B cell (primary cell): ENCODE measurements around the gene NDUFAB1. TPM values are rescaled to one million over a fixed set of nuclear protein-coding genes. Genes with fewer than 3 reads are reported as not detected.

Experiments used
- ATAC-seq: fragments of 200-7000 bp; cut with Tn5 transposase; one replicate; pipeline ENCODE4 v1.10.0; 2021; ENCODE audit warnings: low read depth, mild to moderate bottlenecking, moderate number of reproducible peaks, moderate library complexity
- CTCF ChIA-PET: fragments of 350-600 bp; sonication (Branson Sonifier 250); formaldehyde crosslinking; loops from one replicate; lab custom pipeline; 2021; ENCODE audit warnings: antibody characterized with exemption, inconsistent platforms; lab: Charles Lee
- POLR2A ChIA-PET: fragments of 350-600 bp; sonication (Branson Sonifier 250); formaldehyde crosslinking; loops from one replicate; lab custom pipeline; 2021; ENCODE audit warnings: antibody characterized with exemption; lab: Charles Lee
- DNase-seq: peaks from one replicate; pipeline ENCODE4 v3.0.0; 2013
- H2AFZ ChIP-seq: 2 replicates; pipeline ENCODE4 v1.6.1; 2012; ENCODE audit warnings: mild to moderate bottlenecking, low read depth, low read length; ENCODE audit not compliant: insufficient read depth, poor library complexity, severe bottlenecking
- H3K27ac ChIP-seq, 2 donors: 1 replicate in 1 of 2; 2 replicates in 1 of 2; pipeline ENCODE4 v1.5.1; 2012 to 2013; ENCODE audit warnings: low read length in 2 of 2, mild to moderate bottlenecking in 2 of 2, moderate library complexity in 1 of 2
- H3K27me3 ChIP-seq, 4 experiments: fragments of 200-600 bp in 1 of 4; sonication (generic) in 1 of 4; replicated peaks in 1 of 4; 1 replicate in 2 of 4; 2 replicates in 2 of 4; pipeline versions ENCODE4 v1.6.1 to v1.7.0; 2013 to 2016; ENCODE audit warnings: low read length in 3 of 4, mild to moderate bottlenecking in 2 of 4, mixed read lengths in 1 of 4, moderate library complexity in 1 of 4; ENCODE audit not compliant: insufficient read depth in 4 of 4, control insufficient read depth in 3 of 4; ENCODE audit errors: control extremely low read depth in 1 of 4
- H3K36me3 ChIP-seq, 2 experiments: replicated peaks in 1 of 2; 1 replicate in 1 of 2; 2 replicates in 1 of 2; pipeline versions ENCODE4 v1.6.1 to v1.7.1; 2013; ENCODE audit warnings: low read length in 1 of 2; ENCODE audit not compliant: insufficient read depth in 2 of 2, control insufficient read depth in 1 of 2; ENCODE audit errors: control extremely low read depth in 1 of 2, extremely low read depth in 1 of 2
- H3K4me1 ChIP-seq, 2 donors: fragments of 200-600 bp in 1 of 2; sonication (generic) in 1 of 2; 1 replicate in 1 of 2; 2 replicates in 1 of 2; pipeline versions ENCODE4 v1.5.1 to v1.6.1; 2013 to 2017; ENCODE audit warnings: low read length in 2 of 2; ENCODE audit not compliant: control insufficient read depth in 2 of 2, insufficient read depth in 2 of 2
- H3K4me2 ChIP-seq: replicated peaks from 2 replicates; pipeline ENCODE3; 2012; ENCODE audit warnings: mild to moderate bottlenecking, low read depth, low read length; ENCODE audit not compliant: poor library complexity, severe bottlenecking
- H3K4me3 ChIP-seq, 5 experiments: fragments of 200-600 bp in 1 of 5; sonication (generic) in 1 of 5; 1 replicate in 3 of 5; 2 replicates in 2 of 5; pipeline versions ENCODE4 v1.5.1 to v1.7.0; 2011 to 2016; ENCODE audit warnings: low read length in 4 of 5, mild to moderate bottlenecking in 4 of 5, low read depth in 2 of 5, control low read depth in 1 of 5, moderate library complexity in 1 of 5; ENCODE audit not compliant: insufficient read depth in 1 of 5; ENCODE audit errors: control extremely low read depth in 1 of 5, extremely low read depth in 1 of 5
- H3K79me2 ChIP-seq: fragments of 200-600 bp; sonication (generic); one replicate; pipeline ENCODE4 v1.6.0; 2016; ENCODE audit warnings: low read length; ENCODE audit not compliant: control insufficient read depth, insufficient read depth
- H3K9ac ChIP-seq: fragments of 200-600 bp; sonication (generic); 2 replicates; pipeline ENCODE4 v1.6.1; 2017; ENCODE audit warnings: mild to moderate bottlenecking, low read length, moderate library complexity
- H3K9me3 ChIP-seq, 3 donors: one replicate each; pipeline versions ENCODE4 v1.6.1 to v1.7.1; 2013; ENCODE audit warnings: low read length in 2 of 3; ENCODE audit not compliant: control insufficient read depth in 2 of 3, insufficient read depth in 1 of 3; ENCODE audit errors: control extremely low read depth in 1 of 3
- H4K20me1 ChIP-seq: 2 replicates; pipeline ENCODE4 v1.6.0; 2012; ENCODE audit warnings: mild to moderate bottlenecking, low read length; ENCODE audit not compliant: insufficient read depth, control insufficient read depth, poor library complexity, severe bottlenecking
- H3K27ac Mint-ChIP-seq: one replicate; pipeline ENCODE4 v1.8.0; 2021; ENCODE audit warnings: mixed read lengths
- H3K27me3 Mint-ChIP-seq: one replicate; pipeline ENCODE4 v1.8.0; 2021; ENCODE audit warnings: mixed read lengths
- H3K4me1 Mint-ChIP-seq: one replicate; pipeline ENCODE4 v1.8.0; 2021; ENCODE audit warnings: mixed read lengths
- H3K4me3 Mint-ChIP-seq: one replicate; pipeline ENCODE4 v1.8.0; 2021; ENCODE audit warnings: mixed read lengths
- H3K9me3 Mint-ChIP-seq: one replicate; pipeline ENCODE4 v1.8.0; 2022; ENCODE audit warnings: mixed read lengths; ENCODE audit not compliant: insufficient read depth
- EZH2 ChIP-seq: IDR thresholded peaks from 2 replicates; pipeline ENCODE4 v1.6.1; 2012; ENCODE audit warnings: borderline replicate concordance, low read depth, mild to moderate bottlenecking, moderate library complexity, low read length; ENCODE audit not compliant: insufficient read depth, poor library complexity, severe bottlenecking
- WGBS: methylation state at CpG from one replicate; pipeline ENCODE4 v1.1.5; 2013; ENCODE audit warnings: missing lambda C conversion rate; ENCODE audit not compliant: insufficient coverage; 5-methylcytosine and 5-hydroxymethylcytosine counted together
- intact Hi-C: fragments of 100-400 bp; cut with micrococcal nuclease; formaldehyde crosslinking; loops from one replicate; pipeline ENCODE4 v1.10.0; 2022
- polyA plus RNA-seq: library from polyadenylated mRNA; depleted of rRNA; stranded (reverse); fragments of >200 nt; gene quantifications from 2 replicates; pipeline ENCODE4 v1.2.3, GENCODE V29; 2012
- total RNA-seq, 2 donors: library from RNA; stranded (reverse); fragments of 120-200 nt in 1 of 2; gene quantifications; 1 replicate in 1 of 2; 2 replicates in 1 of 2; pipeline versions ENCODE4 v1.2.3 to v1.2.4, GENCODE V29; 2013 to 2022
- TF ChIP-seq, protein P1 (sequence below): fragments of 200-600 bp; IDR thresholded peaks from one replicate; pipeline ENCODE4 v1.8.0; 2022; ENCODE audit warnings: antibody characterized with exemption, mild to moderate bottlenecking

The NDUFAB1 gene
- total and polyA plus RNA-seq, 2 donors (not counting 1 experiment from before 2014, with no cell fraction given) = 33.6 to 39.3 TPM

DNA sequence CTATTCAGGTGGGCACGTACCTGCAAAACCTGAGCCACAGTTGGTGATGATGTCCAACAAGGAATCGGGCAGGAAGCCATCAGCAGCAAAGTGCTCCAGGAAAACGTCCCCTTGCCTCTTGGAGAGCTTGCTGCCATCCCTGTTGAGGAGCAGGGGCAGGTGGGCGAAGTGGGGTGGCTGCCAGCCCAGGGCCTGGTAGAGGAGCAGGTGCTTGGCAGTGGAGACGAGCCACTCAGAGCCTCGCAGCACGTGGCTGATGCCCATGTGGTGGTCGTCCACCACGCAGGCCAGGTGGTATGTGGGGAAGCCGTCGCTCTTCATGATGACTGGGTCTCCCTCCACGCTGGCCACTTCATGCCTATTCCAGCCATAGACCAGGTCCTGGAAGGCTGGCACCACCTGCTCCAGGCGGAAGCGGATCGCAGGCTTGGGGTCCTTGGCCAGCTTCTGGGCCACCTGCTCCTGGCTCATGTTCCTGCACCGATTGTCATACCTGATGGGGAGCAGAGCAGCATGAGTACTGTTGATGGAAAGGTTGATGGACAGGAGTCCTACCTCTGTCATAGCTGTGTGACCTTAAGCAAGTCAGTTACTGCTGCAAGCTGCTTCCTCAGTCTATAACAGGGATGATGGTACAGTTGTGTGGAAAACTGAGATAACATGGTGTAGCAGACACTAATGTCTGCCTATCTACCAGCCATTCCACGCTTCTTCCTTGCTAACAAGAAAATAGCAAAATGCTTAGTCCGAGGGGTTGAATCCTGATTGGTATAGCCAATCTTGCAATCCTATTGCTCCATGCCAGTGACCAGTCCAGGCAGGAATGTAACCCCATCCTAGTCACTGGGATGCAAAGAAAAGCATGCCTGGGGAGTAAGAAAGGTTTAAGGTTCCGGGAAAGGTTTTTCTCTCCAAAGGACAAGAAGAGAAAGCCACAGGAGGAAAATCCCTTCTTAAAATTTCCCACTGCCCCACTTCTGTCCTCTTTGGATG, 61.0 kb downstream of the NDUFAB1 start:
- POLR2A ChIA-PET = no interaction called here

More for the DNA sequence above, 61.0 kb downstream of the NDUFAB1 start:
- Histone ChIP-seq H3K9ac (no peak overlapping the region), H3K4me3 (no peak overlapping the region), H3K36me3 (peaks cover 0 to 45% of the 10 kb centered on the region in 2 experiments), H3K4me1 (no peaks in the 10 kb centered on the region), H3K79me2 (peaks cover 13% of the 10 kb centered on the region), H3K27me3 (no peaks in the 10 kb centered on the region), H2AFZ (no peak overlapping the region), H3K27ac (no peak overlapping the region), H3K4me2 (no peak overlapping the region), H3K9me3 (no peaks in the 10 kb centered on the region), H4K20me1 (no peaks in the 10 kb centered on the region)
- Mint-ChIP-seq H3K4me3 (no peak overlapping the region), H3K27ac (no peak overlapping the region), H3K27me3 (no peaks in the 10 kb centered on the region), H3K4me1 (no peaks in the 10 kb centered on the region), H3K9me3 (no peaks in the 10 kb centered on the region)
- ATAC-seq (no peak), DNase-seq (no peak)
- TF ChIP-seq EZH2 = no peak
- TF ChIP-seq, protein P1, sequence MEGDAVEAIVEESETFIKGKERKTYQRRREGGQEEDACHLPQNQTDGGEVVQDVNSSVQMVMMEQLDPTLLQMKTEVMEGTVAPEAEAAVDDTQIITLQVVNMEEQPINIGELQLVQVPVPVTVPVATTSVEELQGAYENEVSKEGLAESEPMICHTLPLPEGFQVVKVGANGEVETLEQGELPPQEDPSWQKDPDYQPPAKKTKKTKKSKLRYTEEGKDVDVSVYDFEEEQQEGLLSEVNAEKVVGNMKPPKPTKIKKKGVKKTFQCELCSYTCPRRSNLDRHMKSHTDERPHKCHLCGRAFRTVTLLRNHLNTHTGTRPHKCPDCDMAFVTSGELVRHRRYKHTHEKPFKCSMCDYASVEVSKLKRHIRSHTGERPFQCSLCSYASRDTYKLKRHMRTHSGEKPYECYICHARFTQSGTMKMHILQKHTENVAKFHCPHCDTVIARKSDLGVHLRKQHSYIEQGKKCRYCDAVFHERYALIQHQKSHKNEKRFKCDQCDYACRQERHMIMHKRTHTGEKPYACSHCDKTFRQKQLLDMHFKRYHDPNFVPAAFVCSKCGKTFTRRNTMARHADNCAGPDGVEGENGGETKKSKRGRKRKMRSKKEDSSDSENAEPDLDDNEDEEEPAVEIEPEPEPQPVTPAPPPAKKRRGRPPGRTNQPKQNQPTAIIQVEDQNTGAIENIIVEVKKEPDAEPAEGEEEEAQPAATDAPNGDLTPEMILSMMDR = no peak
- intact Hi-C loops = no loop called here
- 95% methylated on average over 6 of the region's 19 CpGs for WGBS
- CTCF ChIA-PET = no interaction called here
